Measurements from ENCODE around the gene IPP. TPM values are rescaled to one million over a fixed set of nuclear protein-coding genes. Genes with fewer than 3 reads are reported as not detected.

IPP gene
- polyA plus RNA-seq, 1 of the 3 experiments (the other 2 are of a cell fraction): 3.2 TPM

- Histone ChIP-seq H3K36me3 (replicated peaks in 1 of 2; ENCODE audit: control insufficient read depth in 1 of 2, insufficient read depth in 2 of 2, low read length in 1 of 2) (peaks cover 8 to 32% of the 10 kb centered on the region in 2 experiments), H3F3A (replicated peaks; ENCODE audit: insufficient read depth) (no peaks in the 10 kb centered on the region), H3K4me3 (ENCODE audit: low read depth in 2 of 2, low read length in 1 of 2) (no peak overlapping the region), H3K9me2 (no peaks in the 10 kb centered on the region), H2AFZ (ENCODE audit: low read depth) (no peak overlapping the region), H3K9me3 (no peaks in the 10 kb centered on the region), H3K4me2 (no peak overlapping the region), H3K79me2 (ENCODE audit: insufficient read depth) (no peaks in the 10 kb centered on the region), H3K27me3 (ENCODE audit: insufficient read depth) (no peaks in the 10 kb centered on the region), H3K27ac (ENCODE audit: low read depth in 2 of 2, low read length in 1 of 2) (no peak overlapping the region), H4K20me1 (ENCODE audit: insufficient read depth) (no peaks in the 10 kb centered on the region), H3K9ac (no peak overlapping the region), H3K4me1 (ENCODE audit: control insufficient read depth in 1 of 2, insufficient read depth in 2 of 2, low read depth in 1 of 2, low read length in 1 of 2) (no peaks in the 10 kb centered on the region)
- DNase-seq: no peak
- no peak for TF ChIP-seq NRF1 (IDR thresholded peaks at IDR 0.05; ENCODE audit: low read depth, low read length)
- no peak for TF ChIP-seq JUND (IDR thresholded peaks at IDR 0.05)
- no peak for TF ChIP-seq CHD2 (IDR thresholded peaks at IDR 0.05; ENCODE audit: low read length, partially characterized antibody)
- no peak for TF ChIP-seq NFIC (IDR thresholded peaks at IDR 0.05; ENCODE audit: borderline replicate concordance)
- TF ChIP-seq MEF2A (IDR thresholded peaks at IDR 0.05; ENCODE audit: borderline replicate concordance, low read depth): no peak
- TF ChIP-seq USF2 (IDR thresholded peaks at IDR 0.05; ENCODE audit: borderline replicate concordance, low read depth, low read length): no peak
- no peak for TF ChIP-seq TEAD4 (IDR thresholded peaks at IDR 0.05; ENCODE audit: borderline replicate concordance, insufficient read depth)
- no peak for TF ChIP-seq ZBTB33 (IDR thresholded peaks at IDR 0.05; ENCODE audit: borderline replicate concordance, low read depth)
- no peak for TF ChIP-seq SIN3A (IDR thresholded peaks at IDR 0.05; ENCODE audit: borderline replicate concordance, low read depth, low read length)
- TF ChIP-seq TAF1 (IDR thresholded peaks at IDR 0.05; ENCODE audit: borderline replicate concordance, low read depth, low read length): no peak
- TF ChIP-seq USF1 (IDR thresholded peaks at IDR 0.05; ENCODE audit: borderline replicate concordance, low read depth): no peak
- no peak for TF ChIP-seq RAD21 (IDR thresholded peaks at IDR 0.05; ENCODE audit: low read length)
- no peak for TF ChIP-seq CTCF (IDR thresholded peaks at IDR 0.05)
- no peak for TF ChIP-seq FOXJ3 (CRISPR knock-in tag; IDR thresholded peaks at IDR 0.05)
- TF ChIP-seq RXRA (IDR thresholded peaks at IDR 0.05; ENCODE audit: borderline replicate concordance, low read depth): no peak
- no peak for TF ChIP-seq FOXM1 (IDR thresholded peaks at IDR 0.05; ENCODE audit: low read depth)
- TF ChIP-seq MAX (IDR thresholded peaks at IDR 0.05; ENCODE audit: low read depth): no peak
- TF ChIP-seq RFX5 (IDR thresholded peaks at IDR 0.05; ENCODE audit: low read length): no peak
- TF ChIP-seq ELF1 (IDR thresholded peaks at IDR 0.05): no peak
- no peak for TF ChIP-seq IRF3 (IDR thresholded peaks at IDR 0.05; ENCODE audit: low read depth, low read length)
- POLR2A ChIA-PET: no interaction called here
- CTCF ChIA-PET: interaction anchor here (0.9 kb wide), 1 partner anchor 108 kb away, joined by 3 read pairs; no protein-coding TSS in a partner anchor
- 98% methylated on average over 3 of the region's 3 CpGs for WGBS (ENCODE audit: low lambda C conversion rate)
Observed at GRCh38 chr1:45713711-45714110, 36.7 kb downstream of the IPP start.
